Measurements from ENCODE around the gene HYDIN.

The HYDIN gene

GRCh38 chr16:71188956-71189712 is 41.4 kb downstream of the HYDIN start:
- Histone ChIP-seq H3K4me3 (ENCODE audit: low read length in 2 of 2) (no peak overlapping the region), H2AFZ (ENCODE audit: low read length) (no peak overlapping the region), H4K91ac (ENCODE audit: low read depth, low read length, poor library complexity) (no peak overlapping the region), H2BK120ac (ENCODE audit: low read depth, low read length) (no peak overlapping the region), H3K18ac (ENCODE audit: low read length) (no peak overlapping the region), H4K8ac (ENCODE audit: low read depth, low read length) (no peak overlapping the region), H3K4me2 (ENCODE audit: insufficient read depth, low read length, poor library complexity, severe bottlenecking) (no peak overlapping the region), H3K27ac (replicated peaks; ENCODE audit: low read length) (no peak overlapping the region), H2BK12ac (ENCODE audit: low read length) (no peak overlapping the region), H2AK5ac (ENCODE audit: low read depth, low read length) (no peak overlapping the region), H3K14ac (ENCODE audit: low read length) (no peak overlapping the region), H2BK15ac (ENCODE audit: low read length) (no peak overlapping the region), H3K36me3 (replicated peaks in 1 of 2; ENCODE audit: control insufficient read depth in 2 of 2, insufficient read depth in 2 of 2, low read length in 2 of 2) (no peaks in the 10 kb centered on the region), H3K4ac (ENCODE audit: low read length) (no peak overlapping the region), H3K9ac (ENCODE audit: low read depth, low read length, poor library complexity) (no peak overlapping the region), H3K27me3 (ENCODE audit: control insufficient read depth in 3 of 3, insufficient read depth in 3 of 3, low read depth in 1 of 3, low read length in 3 of 3) (no peaks in the 10 kb centered on the region), H2BK5ac (ENCODE audit: low read length) (no peak overlapping the region), H3K9me3 (replicated peaks in 1 of 2; ENCODE audit: control insufficient read depth in 2 of 2, insufficient read depth in 1 of 2, low read depth in 1 of 2, low read length in 2 of 2) (no peaks in the 10 kb centered on the region), H3K23ac (ENCODE audit: low read depth, low read length, poor library complexity) (no peak overlapping the region), H3K4me1 (ENCODE audit: control insufficient read depth in 2 of 2, insufficient read depth in 1 of 2, low read depth in 1 of 2, low read length in 2 of 2) (no peaks in the 10 kb centered on the region), H3K79me1 (ENCODE audit: low read depth, low read length) (no peaks in the 10 kb centered on the region)
- DNase-seq (ENCODE audit: low spot score) = no peak
- no CpG with 5 or more reads among the region's 9 CpGs for WGBS, 2 donors (ENCODE audit: extremely low coverage in 2 of 2, insufficient read length in 2 of 2, insufficient replicate concordance in 1 of 2)

- Histone ChIP-seq H2BK5ac (ENCODE audit: low read length) (no peak overlapping the region), H3K9ac (ENCODE audit: low read depth, low read length, poor library complexity) (no peak overlapping the region), H2AFZ (ENCODE audit: low read length) (no peak overlapping the region), H3K14ac (ENCODE audit: low read length) (no peak overlapping the region), H3K79me1 (ENCODE audit: low read depth, low read length) (no peaks in the 10 kb centered on the region), H2BK15ac (ENCODE audit: low read length) (no peak overlapping the region), H3K27me3 (ENCODE audit: control insufficient read depth in 3 of 3, insufficient read depth in 3 of 3, low read depth in 1 of 3, low read length in 3 of 3) (no peaks in the 10 kb centered on the region), H3K4me1 (ENCODE audit: control insufficient read depth in 2 of 2, insufficient read depth in 1 of 2, low read depth in 1 of 2, low read length in 2 of 2) (no peaks in the 10 kb centered on the region), H4K8ac (ENCODE audit: low read depth, low read length) (no peak overlapping the region), H3K4ac (ENCODE audit: low read length) (no peak overlapping the region), H2BK120ac (ENCODE audit: low read depth, low read length) (no peak overlapping the region), H2AK5ac (ENCODE audit: low read depth, low read length) (no peak overlapping the region), H4K91ac (ENCODE audit: low read depth, low read length, poor library complexity) (no peak overlapping the region), H2BK12ac (ENCODE audit: low read length) (no peak overlapping the region), H3K36me3 (replicated peaks in 1 of 2; ENCODE audit: control insufficient read depth in 2 of 2, insufficient read depth in 2 of 2, low read length in 2 of 2) (no peaks in the 10 kb centered on the region), H3K18ac (ENCODE audit: low read length) (no peak overlapping the region), H3K4me2 (ENCODE audit: insufficient read depth, low read length, poor library complexity, severe bottlenecking) (no peak overlapping the region), H3K9me3 (replicated peaks in 1 of 2; ENCODE audit: control insufficient read depth in 2 of 2, insufficient read depth in 1 of 2, low read depth in 1 of 2, low read length in 2 of 2) (peaks cover 0 to 7% of the 10 kb centered on the region in 2 donors), H3K27ac (replicated peaks; ENCODE audit: low read length) (no peak overlapping the region), H3K23ac (ENCODE audit: low read depth, low read length, poor library complexity) (no peak overlapping the region), H3K4me3 (ENCODE audit: low read length in 2 of 2) (no peak overlapping the region)
- DNase-seq (ENCODE audit: low spot score) = no peak
- no CpG with 5 or more reads among the region's 1 CpG for WGBS, 2 donors (ENCODE audit: extremely low coverage in 2 of 2, insufficient read length in 2 of 2, insufficient replicate concordance in 1 of 2)
Measured at GRCh38 chr16:71185347-71185746, 45.2 kb downstream of the HYDIN start.

- H2BK120ac ChIP-seq (ENCODE audit: low read depth, low read length) = no peak overlapping the region
- H2BK12ac ChIP-seq (ENCODE audit: low read length) = no peak overlapping the region
- no peaks in the 10 kb centered on the region for H3K79me1 ChIP-seq (ENCODE audit: low read depth, low read length)
- no peak overlapping the region for H3K9ac ChIP-seq (ENCODE audit: low read depth, low read length, poor library complexity)
- no peak overlapping the region for H3K27ac ChIP-seq (replicated peaks; ENCODE audit: low read length)
- no CpG with 5 or more reads among the region's 3 CpGs for WGBS, 2 donors (ENCODE audit: extremely low coverage in 2 of 2, insufficient read length in 2 of 2, insufficient replicate concordance in 1 of 2)
- peaks cover 0 to 7% of the 10 kb centered on the region in 2 donors for H3K9me3 ChIP-seq (replicated peaks in 1 of 2; ENCODE audit: control insufficient read depth in 2 of 2, insufficient read depth in 1 of 2, low read depth in 1 of 2, low read length in 2 of 2)
- H3K4ac ChIP-seq (ENCODE audit: low read length) = no peak overlapping the region
- H4K8ac ChIP-seq (ENCODE audit: low read depth, low read length) = no peak overlapping the region
- H3K18ac ChIP-seq (ENCODE audit: low read length) = no peak overlapping the region
- no peak overlapping the region for H2AFZ ChIP-seq (ENCODE audit: low read length)
- no peak overlapping the region for H4K91ac ChIP-seq (ENCODE audit: low read depth, low read length, poor library complexity)
- H3K23ac ChIP-seq (ENCODE audit: low read depth, low read length, poor library complexity) = no peak overlapping the region
- no peak overlapping the region for H2BK15ac ChIP-seq (ENCODE audit: low read length)
- no peak overlapping the region for H2AK5ac ChIP-seq (ENCODE audit: low read depth, low read length)
- DNase-seq (ENCODE audit: low spot score) = no peak
- H3K4me2 ChIP-seq (ENCODE audit: insufficient read depth, low read length, poor library complexity, severe bottlenecking) = no peak overlapping the region
- H3K27me3 ChIP-seq (ENCODE audit: control insufficient read depth in 3 of 3, insufficient read depth in 3 of 3, low read depth in 1 of 3, low read length in 3 of 3) = no peaks in the 10 kb centered on the region
- no peaks in the 10 kb centered on the region for H3K4me1 ChIP-seq (ENCODE audit: control insufficient read depth in 2 of 2, insufficient read depth in 1 of 2, low read depth in 1 of 2, low read length in 2 of 2)
- no peaks in the 10 kb centered on the region for H3K36me3 ChIP-seq (replicated peaks in 1 of 2; ENCODE audit: control insufficient read depth in 2 of 2, insufficient read depth in 2 of 2, low read length in 2 of 2)
- no peak overlapping the region for H3K4me3 ChIP-seq (ENCODE audit: low read length in 2 of 2)
- no peak overlapping the region for H3K14ac ChIP-seq (ENCODE audit: low read length)
- no peak overlapping the region for H2BK5ac ChIP-seq (ENCODE audit: low read length)
Measured at GRCh38 chr16:71179569-71179968, 51.0 kb downstream of the HYDIN start.

- Histone ChIP-seq H3K14ac (ENCODE audit: low read length) (no peak overlapping the region), H2AFZ (ENCODE audit: low read length) (no peak overlapping the region), H4K91ac (ENCODE audit: low read depth, low read length, poor library complexity) (no peak overlapping the region), H3K4me3 (ENCODE audit: low read length in 2 of 2) (no peak overlapping the region), H3K9me3 (replicated peaks in 1 of 2; ENCODE audit: control insufficient read depth in 2 of 2, insufficient read depth in 1 of 2, low read depth in 1 of 2, low read length in 2 of 2) (peaks cover 0 to 2% of the 10 kb centered on the region in 2 donors), H3K4me1 (ENCODE audit: control insufficient read depth in 2 of 2, insufficient read depth in 1 of 2, low read depth in 1 of 2, low read length in 2 of 2) (no peaks in the 10 kb centered on the region), H3K4me2 (ENCODE audit: insufficient read depth, low read length, poor library complexity, severe bottlenecking) (no peak overlapping the region), H4K8ac (ENCODE audit: low read depth, low read length) (no peak overlapping the region), H2BK15ac (ENCODE audit: low read length) (no peak overlapping the region), H3K79me1 (ENCODE audit: low read depth, low read length) (no peaks in the 10 kb centered on the region), H3K27ac (replicated peaks; ENCODE audit: low read length) (no peak overlapping the region), H2AK5ac (ENCODE audit: low read depth, low read length) (no peak overlapping the region), H2BK120ac (ENCODE audit: low read depth, low read length) (no peak overlapping the region), H3K36me3 (replicated peaks in 1 of 2; ENCODE audit: control insufficient read depth in 2 of 2, insufficient read depth in 2 of 2, low read length in 2 of 2) (no peaks in the 10 kb centered on the region), H3K27me3 (ENCODE audit: control insufficient read depth in 3 of 3, insufficient read depth in 3 of 3, low read depth in 1 of 3, low read length in 3 of 3) (no peaks in the 10 kb centered on the region), H3K23ac (ENCODE audit: low read depth, low read length, poor library complexity) (no peak overlapping the region), H2BK5ac (ENCODE audit: low read length) (no peak overlapping the region), H3K9ac (ENCODE audit: low read depth, low read length, poor library complexity) (no peak overlapping the region), H3K4ac (ENCODE audit: low read length) (no peak overlapping the region), H2BK12ac (ENCODE audit: low read length) (no peak overlapping the region), H3K18ac (ENCODE audit: low read length) (no peak overlapping the region)
- WGBS, 2 donors (ENCODE audit: extremely low coverage in 2 of 2, insufficient read length in 2 of 2, insufficient replicate concordance in 1 of 2) = no CpG with 5 or more reads among the region's 6 CpGs
- no peak for DNase-seq (ENCODE audit: low spot score)
Measured at GRCh38 chr16:71172481-71173207, 57.9 kb downstream of the HYDIN start.
